B cell (primary cell): ENCODE data around the gene RWDD2A. TPM values are rescaled to one million over a fixed set of nuclear protein-coding genes. Genes with fewer than 3 reads are reported as not detected.

ENCODE experiments used
- ATAC-seq: fragments of 200-7000 bp; cut with Tn5 transposase; one replicate; pipeline ENCODE4 v1.10.0; 2021; ENCODE audit warnings: low read depth, mild to moderate bottlenecking, moderate number of reproducible peaks, moderate library complexity
- CTCF ChIA-PET: fragments of 350-600 bp; sonication (Branson Sonifier 250); formaldehyde crosslinking; loops from one replicate; lab custom pipeline; 2021; ENCODE audit warnings: antibody characterized with exemption, inconsistent platforms; lab: Charles Lee
- POLR2A ChIA-PET: fragments of 350-600 bp; sonication (Branson Sonifier 250); formaldehyde crosslinking; loops from one replicate; lab custom pipeline; 2021; ENCODE audit warnings: antibody characterized with exemption; lab: Charles Lee
- DNase-seq: peaks from one replicate; pipeline ENCODE4 v3.0.0; 2013
- H2AFZ ChIP-seq: 2 replicates; pipeline ENCODE4 v1.6.1; 2012; ENCODE audit warnings: mild to moderate bottlenecking, low read depth, low read length; ENCODE audit not compliant: insufficient read depth, poor library complexity, severe bottlenecking
- H3K27ac ChIP-seq, 2 donors: 1 replicate in 1 of 2; 2 replicates in 1 of 2; pipeline ENCODE4 v1.5.1; 2012 to 2013; ENCODE audit warnings: low read length in 2 of 2, mild to moderate bottlenecking in 2 of 2, moderate library complexity in 1 of 2
- H3K27me3 ChIP-seq, 4 experiments: fragments of 200-600 bp in 1 of 4; sonication (generic) in 1 of 4; replicated peaks in 1 of 4; 1 replicate in 2 of 4; 2 replicates in 2 of 4; pipeline versions ENCODE4 v1.6.1 to v1.7.0; 2013 to 2016; ENCODE audit warnings: low read length in 3 of 4, mild to moderate bottlenecking in 2 of 4, mixed read lengths in 1 of 4, moderate library complexity in 1 of 4; ENCODE audit not compliant: insufficient read depth in 4 of 4, control insufficient read depth in 3 of 4; ENCODE audit errors: control extremely low read depth in 1 of 4
- H3K36me3 ChIP-seq, 2 experiments: replicated peaks in 1 of 2; 1 replicate in 1 of 2; 2 replicates in 1 of 2; pipeline versions ENCODE4 v1.6.1 to v1.7.1; 2013; ENCODE audit warnings: low read length in 1 of 2; ENCODE audit not compliant: insufficient read depth in 2 of 2, control insufficient read depth in 1 of 2; ENCODE audit errors: control extremely low read depth in 1 of 2, extremely low read depth in 1 of 2
- H3K4me1 ChIP-seq, 2 donors: fragments of 200-600 bp in 1 of 2; sonication (generic) in 1 of 2; 1 replicate in 1 of 2; 2 replicates in 1 of 2; pipeline versions ENCODE4 v1.5.1 to v1.6.1; 2013 to 2017; ENCODE audit warnings: low read length in 2 of 2; ENCODE audit not compliant: control insufficient read depth in 2 of 2, insufficient read depth in 2 of 2
- H3K4me2 ChIP-seq: replicated peaks from 2 replicates; pipeline ENCODE3; 2012; ENCODE audit warnings: mild to moderate bottlenecking, low read depth, low read length; ENCODE audit not compliant: poor library complexity, severe bottlenecking
- H3K4me3 ChIP-seq, 5 experiments: fragments of 200-600 bp in 1 of 5; sonication (generic) in 1 of 5; 1 replicate in 3 of 5; 2 replicates in 2 of 5; pipeline versions ENCODE4 v1.5.1 to v1.7.0; 2011 to 2016; ENCODE audit warnings: low read length in 4 of 5, mild to moderate bottlenecking in 4 of 5, low read depth in 2 of 5, control low read depth in 1 of 5, moderate library complexity in 1 of 5; ENCODE audit not compliant: insufficient read depth in 1 of 5; ENCODE audit errors: control extremely low read depth in 1 of 5, extremely low read depth in 1 of 5
- H3K79me2 ChIP-seq: fragments of 200-600 bp; sonication (generic); one replicate; pipeline ENCODE4 v1.6.0; 2016; ENCODE audit warnings: low read length; ENCODE audit not compliant: control insufficient read depth, insufficient read depth
- H3K9ac ChIP-seq: fragments of 200-600 bp; sonication (generic); 2 replicates; pipeline ENCODE4 v1.6.1; 2017; ENCODE audit warnings: mild to moderate bottlenecking, low read length, moderate library complexity
- H3K9me3 ChIP-seq, 3 donors: one replicate each; pipeline versions ENCODE4 v1.6.1 to v1.7.1; 2013; ENCODE audit warnings: low read length in 2 of 3; ENCODE audit not compliant: control insufficient read depth in 2 of 3, insufficient read depth in 1 of 3; ENCODE audit errors: control extremely low read depth in 1 of 3
- H4K20me1 ChIP-seq: 2 replicates; pipeline ENCODE4 v1.6.0; 2012; ENCODE audit warnings: mild to moderate bottlenecking, low read length; ENCODE audit not compliant: insufficient read depth, control insufficient read depth, poor library complexity, severe bottlenecking
- H3K27ac Mint-ChIP-seq: one replicate; pipeline ENCODE4 v1.8.0; 2021; ENCODE audit warnings: mixed read lengths
- H3K27me3 Mint-ChIP-seq: one replicate; pipeline ENCODE4 v1.8.0; 2021; ENCODE audit warnings: mixed read lengths
- H3K4me1 Mint-ChIP-seq: one replicate; pipeline ENCODE4 v1.8.0; 2021; ENCODE audit warnings: mixed read lengths
- H3K4me3 Mint-ChIP-seq: one replicate; pipeline ENCODE4 v1.8.0; 2021; ENCODE audit warnings: mixed read lengths
- H3K9me3 Mint-ChIP-seq: one replicate; pipeline ENCODE4 v1.8.0; 2022; ENCODE audit warnings: mixed read lengths; ENCODE audit not compliant: insufficient read depth
- EZH2 ChIP-seq: IDR thresholded peaks from 2 replicates; pipeline ENCODE4 v1.6.1; 2012; ENCODE audit warnings: borderline replicate concordance, low read depth, mild to moderate bottlenecking, moderate library complexity, low read length; ENCODE audit not compliant: insufficient read depth, poor library complexity, severe bottlenecking
- WGBS: methylation state at CpG from one replicate; pipeline ENCODE4 v1.1.5; 2013; ENCODE audit warnings: missing lambda C conversion rate; ENCODE audit not compliant: insufficient coverage; 5-methylcytosine and 5-hydroxymethylcytosine counted together
- intact Hi-C: fragments of 100-400 bp; cut with micrococcal nuclease; formaldehyde crosslinking; loops from one replicate; pipeline ENCODE4 v1.10.0; 2022
- polyA plus RNA-seq: library from polyadenylated mRNA; depleted of rRNA; stranded (reverse); fragments of >200 nt; gene quantifications from 2 replicates; pipeline ENCODE4 v1.2.3, GENCODE V29; 2012
- total RNA-seq, 2 donors: library from RNA; stranded (reverse); fragments of 120-200 nt in 1 of 2; gene quantifications; 1 replicate in 1 of 2; 2 replicates in 1 of 2; pipeline versions ENCODE4 v1.2.3 to v1.2.4, GENCODE V29; 2013 to 2022
- TF ChIP-seq, protein P1 (sequence below): fragments of 200-600 bp; IDR thresholded peaks from one replicate; pipeline ENCODE4 v1.8.0; 2022; ENCODE audit warnings: antibody characterized with exemption, mild to moderate bottlenecking

Gene RWDD2A
- total and polyA plus RNA-seq, 2 donors (not counting 1 experiment from before 2014, with no cell fraction given): 1.5 to 2.9 TPM

DNA sequence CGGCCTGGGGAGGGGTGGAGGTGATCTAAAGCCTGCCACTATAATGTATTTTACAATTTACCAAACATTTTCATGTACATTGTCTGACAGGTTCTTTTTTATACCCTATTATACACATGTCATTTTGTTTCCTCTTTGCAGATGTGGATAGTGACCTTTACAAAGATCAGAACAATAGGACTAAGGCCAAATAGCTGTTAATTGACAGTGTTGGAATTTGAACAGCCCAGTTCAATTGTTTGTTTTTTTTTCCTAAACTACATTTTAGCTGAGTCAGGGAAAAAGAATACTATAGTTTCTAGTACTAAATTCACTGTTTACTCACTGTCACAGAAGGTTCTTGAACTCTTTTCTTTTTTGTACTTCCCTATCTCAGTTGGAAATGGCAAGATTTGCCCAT lies 40.2 kb upstream of the RWDD2A start:
- no peaks in the 10 kb centered on the region for H3K27me3 ChIP-seq
- no peaks in the 10 kb centered on the region for H3K4me1 ChIP-seq
- Mint-ChIP-seq H3K27me3 (no peaks in the 10 kb centered on the region), H3K9me3 (no peaks in the 10 kb centered on the region), H3K4me3 (no peak overlapping the region), H3K27ac (no peak overlapping the region), H3K4me1 (no peaks in the 10 kb centered on the region)
- TF ChIP-seq, protein P1, sequence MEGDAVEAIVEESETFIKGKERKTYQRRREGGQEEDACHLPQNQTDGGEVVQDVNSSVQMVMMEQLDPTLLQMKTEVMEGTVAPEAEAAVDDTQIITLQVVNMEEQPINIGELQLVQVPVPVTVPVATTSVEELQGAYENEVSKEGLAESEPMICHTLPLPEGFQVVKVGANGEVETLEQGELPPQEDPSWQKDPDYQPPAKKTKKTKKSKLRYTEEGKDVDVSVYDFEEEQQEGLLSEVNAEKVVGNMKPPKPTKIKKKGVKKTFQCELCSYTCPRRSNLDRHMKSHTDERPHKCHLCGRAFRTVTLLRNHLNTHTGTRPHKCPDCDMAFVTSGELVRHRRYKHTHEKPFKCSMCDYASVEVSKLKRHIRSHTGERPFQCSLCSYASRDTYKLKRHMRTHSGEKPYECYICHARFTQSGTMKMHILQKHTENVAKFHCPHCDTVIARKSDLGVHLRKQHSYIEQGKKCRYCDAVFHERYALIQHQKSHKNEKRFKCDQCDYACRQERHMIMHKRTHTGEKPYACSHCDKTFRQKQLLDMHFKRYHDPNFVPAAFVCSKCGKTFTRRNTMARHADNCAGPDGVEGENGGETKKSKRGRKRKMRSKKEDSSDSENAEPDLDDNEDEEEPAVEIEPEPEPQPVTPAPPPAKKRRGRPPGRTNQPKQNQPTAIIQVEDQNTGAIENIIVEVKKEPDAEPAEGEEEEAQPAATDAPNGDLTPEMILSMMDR: no peak
- TF ChIP-seq EZH2: no peak
- H3K79me2 ChIP-seq: no peaks in the 10 kb centered on the region
- no peak overlapping the region for H3K27ac ChIP-seq
- DNase-seq (no peak), ATAC-seq (no peak)
- WGBS: no CpG with 5 or more reads among the region's 1 CpG
- H4K20me1 ChIP-seq: no peaks in the 10 kb centered on the region
- H2AFZ ChIP-seq: no peak overlapping the region
- ChIA-PET POLR2A (no interaction called here), CTCF (interaction anchor here (1.1 kb wide), 1 partner anchor 87 kb away, joined by 3 read pairs; the partner anchor contains the start of gene UBE3D)
- intact Hi-C loops: no loop called here
- no peak overlapping the region for H3K4me2 ChIP-seq
- H3K4me3 ChIP-seq: no peak overlapping the region
- peaks cover 15 to 26% of the 10 kb centered on the region in 2 experiments for H3K36me3 ChIP-seq
- no peak overlapping the region for H3K9ac ChIP-seq
- no peaks in the 10 kb centered on the region for H3K9me3 ChIP-seq

DNA sequence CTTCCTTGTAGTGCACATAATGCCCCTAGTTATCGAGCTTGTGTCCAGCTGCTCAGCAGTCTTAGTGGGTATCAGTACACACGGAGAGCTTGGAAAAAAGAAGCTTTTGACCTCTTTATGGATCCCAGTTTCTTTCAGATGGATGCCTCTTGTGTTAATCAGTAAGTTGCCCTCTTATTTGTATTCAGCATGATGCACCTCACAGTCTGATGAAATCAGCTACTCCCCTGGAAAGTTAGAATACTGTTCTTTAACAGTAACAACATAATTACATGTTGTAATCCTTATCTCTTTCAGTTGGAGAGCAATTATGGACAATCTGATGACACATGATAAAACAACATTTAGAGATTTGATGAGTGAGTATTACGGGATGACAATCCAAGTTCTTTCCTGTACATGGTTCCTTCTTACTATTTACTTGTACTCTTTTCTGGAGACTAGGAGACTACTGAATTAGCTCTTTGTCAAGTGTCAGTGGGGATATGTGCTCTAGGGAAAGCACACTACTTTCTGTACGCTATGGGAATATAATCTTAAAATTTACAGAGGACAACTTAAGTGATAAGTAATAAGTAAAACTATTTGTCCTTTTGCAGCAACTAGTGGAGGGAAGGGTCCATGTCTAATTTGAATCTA lies 39.2 kb upstream of the RWDD2A start:
- H3K27me3 ChIP-seq: no peaks in the 10 kb centered on the region
- intact Hi-C loops: no loop called here
- H4K20me1 ChIP-seq: no peaks in the 10 kb centered on the region
- Mint-ChIP-seq H3K4me1 (no peaks in the 10 kb centered on the region), H3K27me3 (no peaks in the 10 kb centered on the region), H3K9me3 (no peaks in the 10 kb centered on the region), H3K27ac (no peak overlapping the region), H3K4me3 (no peak overlapping the region)
- H3K9ac ChIP-seq: no peak overlapping the region
- H3K9me3 ChIP-seq: no peaks in the 10 kb centered on the region
- no peak overlapping the region for H2AFZ ChIP-seq
- DNase-seq: no peak
- no peak overlapping the region for H3K4me2 ChIP-seq
- 100% methylated on average over 2 of the region's 4 CpGs for WGBS
- H3K36me3 ChIP-seq: peaks cover 17 to 26% of the 10 kb centered on the region in 2 experiments
- H3K4me3 ChIP-seq: no peak overlapping the region
- POLR2A ChIA-PET: no interaction called here
- CTCF ChIA-PET: no interaction called here
- H3K27ac ChIP-seq: no peak overlapping the region
- H3K79me2 ChIP-seq: no peaks in the 10 kb centered on the region
- TF ChIP-seq, protein P1: no peak
- no peak for TF ChIP-seq EZH2
- H3K4me1 ChIP-seq: no peaks in the 10 kb centered on the region
- no peak for ATAC-seq
